A549 (cell line): ENCODE results near the gene E2F2. TPM values are rescaled to one million over a fixed set of nuclear protein-coding genes. Genes with fewer than 3 reads are reported as not detected.

Source experiments
- ATAC-seq, 2 experiments: fragments of 200-7000 bp in 1 of 2; fragments of >200 bp in 1 of 2; cut with Nextera tagmentation in 1 of 2; cut with Tn5 transposase in 1 of 2; 3 replicates each; pipeline versions ENCODE4 v1.8.0 to v1.9.1; 2018 to 2020; ENCODE audit warnings: mild to moderate bottlenecking in 1 of 2, moderate library complexity in 1 of 2
- CTCF ChIA-PET: fragments of 300-600 bp; sonication (Branson Sonifier 250); formaldehyde crosslinking; extraction: SDS; loops from one replicate; lab custom pipeline; 2021; ENCODE audit warnings: antibody characterized with exemption, inconsistent platforms; lab: Yijun Ruan, JAX
- POLR2A ChIA-PET: fragments of 350-600 bp; formaldehyde crosslinking; extraction: SDS; loops from one replicate; lab custom pipeline; 2021; ENCODE audit warnings: antibody characterized with exemption, inconsistent platforms; lab: Yijun Ruan, JAX
- DNase-seq, 2 experiments: peaks; one replicate each; pipeline versions ENCODE4 v3.0.0 to v3.0.0-alpha.2; 2011 to 2016; ENCODE audit warnings: low read depth in 1 of 2, low spot score in 1 of 2
- FAIRE-seq: peaks from 2 replicates; lab custom pipeline; 2011; peaks lifted over from hg19 to GRCh38; lab: Jason Lieb, UNC
- H3K27ac ChIP-seq, 2 experiments: fragments of >200 bp; sonication (Bioruptor Twin); formaldehyde crosslinking; 3 replicates each; pipeline ENCODE4 v1.5.1; 2016 to 2017
- H3K4me1 ChIP-seq: fragments of >200 bp; sonication (Bioruptor Twin); formaldehyde crosslinking; 3 replicates; pipeline ENCODE4 v1.6.1; 2016
- H3K4me2 ChIP-seq: fragments of >200 bp; sonication (Bioruptor Twin); formaldehyde crosslinking; 3 replicates; pipeline ENCODE4 v1.6.1; 2016
- H3K4me3 ChIP-seq: fragments of >200 bp; sonication (Bioruptor Twin); formaldehyde crosslinking; 3 replicates; pipeline ENCODE4 v1.5.1; 2016
- H3K9me3 ChIP-seq: fragments of >200 bp; sonication (Bioruptor Twin); formaldehyde crosslinking; 3 replicates; pipeline ENCODE4 v1.6.1; 2016
- ATOH8 ChIP-seq: fragments of 250-450 bp; sonication (Bioruptor Pico); IDR thresholded peaks from 2 replicates; pipeline ENCODE4 v1.5.0; 2020; ENCODE audit warnings: low read depth, mild to moderate bottlenecking, moderate library complexity
- CBX2 ChIP-seq: fragments of 200-600 bp; sonication (generic); IDR thresholded peaks from 2 replicates; pipeline ENCODE4 v1.6.1; 2016; ENCODE audit warnings: low read depth, mild to moderate bottlenecking, borderline replicate concordance
- CBX8 ChIP-seq: fragments of 200-600 bp; sonication (generic); IDR thresholded peaks from 2 replicates; pipeline ENCODE4 v1.6.1; 2016
- E2F6 ChIP-seq: IDR thresholded peaks from 2 replicates; pipeline ENCODE4 v1.6.1; 2012; ENCODE audit warnings: low read depth, borderline replicate concordance
- HES2 ChIP-seq: fragments of >200 bp; sonication (Bioruptor Twin); formaldehyde crosslinking; IDR thresholded peaks from 2 replicates; pipeline ENCODE4 v1.6.1; 2016
- JUN ChIP-seq, 2 experiments: fragments of >200 bp; sonication (Bioruptor Twin); formaldehyde crosslinking; IDR thresholded peaks; 2 replicates in 1 of 2; 3 replicates in 1 of 2; pipeline ENCODE4 v1.6.1; 2016 to 2017
- JUNB ChIP-seq: fragments of >200 bp; sonication (Bioruptor Twin); formaldehyde crosslinking; IDR thresholded peaks from 2 replicates; pipeline ENCODE4 v1.6.1; 2016
- KDM1A ChIP-seq: fragments of 200-600 bp; sonication (generic); IDR thresholded peaks from 2 replicates; pipeline ENCODE4 v1.6.1; 2016; ENCODE audit warnings: low read depth, mild to moderate bottlenecking
- PHF8 ChIP-seq: fragments of 200-600 bp; sonication (generic); IDR thresholded peaks from 2 replicates; pipeline ENCODE4 v1.6.1; 2016; ENCODE audit warnings: low read depth, mild to moderate bottlenecking, antibody characterized with exemption, moderate library complexity, borderline replicate concordance
- RCOR1 ChIP-seq: fragments of 150-350 bp; IDR thresholded peaks from 2 replicates; pipeline ENCODE4 v1.6.1; 2014; ENCODE audit warnings: antibody characterized with exemption, low read length, low read depth
- TFCP2L1 ChIP-seq: fragments of 250-450 bp; sonication (Bioruptor Pico); IDR thresholded peaks from 2 replicates; pipeline ENCODE4 v1.5.0; 2021; ENCODE audit warnings: mild to moderate bottlenecking
- ZNF302 ChIP-seq: fragments of 250-450 bp; sonication (Bioruptor Pico); IDR thresholded peaks from 2 replicates; pipeline ENCODE4 v1.9.0; 2021; ENCODE audit warnings: inconsistent platforms, mild to moderate bottlenecking, moderate library complexity
- WGBS: methylation state at CpG from one replicate; pipeline ENCODE4 v1.1.6; 2017; ENCODE audit errors: missing lambda C conversion rate; 5-methylcytosine and 5-hydroxymethylcytosine counted together
- polyA plus RNA-seq, 4 experiments: library from polyadenylated mRNA; depleted of rRNA in 3 of 4; stranded (reverse); fragments of >200 nt; fragmentation: RNase III in 1 of 4; extraction: RNeasy Plus Mini Kit Qiagen cat#74134 plus additional on column Dnase treatment in 1 of 4; gene quantifications; 2 replicates in 3 of 4; 3 replicates in 1 of 4; pipeline ENCODE4 v1.2.3, GENCODE V29; 2011 to 2017

E2F2 gene
- polyA plus RNA-seq, 2 of the 4 experiments (the other 2 are of a cell fraction), result 0.90 to 3.4 TPM

DNA sequence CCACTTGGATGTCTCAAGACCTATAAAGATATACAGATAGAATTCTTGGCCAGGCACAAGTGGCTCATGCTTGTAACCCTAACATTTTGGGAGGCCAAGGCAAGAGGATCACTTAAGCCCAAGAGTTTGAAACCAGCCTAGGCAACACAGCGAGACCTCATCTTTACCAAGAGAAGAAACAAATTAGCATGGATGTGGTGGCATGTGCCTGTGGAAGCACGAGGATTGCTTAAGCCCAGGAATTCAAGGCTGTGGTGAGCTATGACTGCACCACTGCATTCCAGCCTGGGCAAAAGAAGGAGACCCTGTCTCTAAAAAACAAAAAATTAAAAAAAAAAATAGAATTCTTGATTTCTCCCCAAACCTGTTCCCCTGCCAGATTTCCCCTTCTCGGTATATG lies 55.4 kb downstream of the E2F2 start:
- Histone ChIP-seq H3K9me3 (no peaks in the 10 kb centered on the region), H3K27ac (no peak overlapping the region), H3K4me3 (no peak overlapping the region), H3K4me2 (no peak overlapping the region), H3K4me1 (peaks cover 22% of the 10 kb centered on the region)
- DNase-seq (no peak), ATAC-seq (no peak), FAIRE-seq (no peak)
- POLR2A ChIA-PET, result interaction anchor here (0.6 kb wide), 1 partner anchor 91 kb away, joined by 7 read pairs; no protein-coding TSS in a partner anchor
- TF ChIP-seq CBX8 (no peak), HES2 (no peak), ZNF302 (no peak), CBX2 (no peak), PHF8 (no peak), JUNB (no peak), ATOH8 (CRISPR knock-in tag) (no peak), TFCP2L1 (CRISPR knock-in tag) (no peak), JUN (IDR thresholded peaks at IDR 0.05) (no peak)
- CTCF ChIA-PET, result interaction anchor here (1.0 to 3.7 kb wide), 3 partner anchors 15 to 72 kb away, joined by 3 to 12 read pairs (median 4); no protein-coding TSS in a partner anchor
- 81% methylated on average over 3 of the region's 3 CpGs for WGBS

- no peak overlapping the region for H3K27ac ChIP-seq
- POLR2A ChIA-PET, result interaction anchor here (0.6 kb wide), 1 partner anchor 90 kb away, joined by 7 read pairs; no protein-coding TSS in a partner anchor
These were observed 55.9 kb downstream of the E2F2 start for GRCh38 chr1:23475134-23475628.

GRCh38 chr1:23473037-23473800 lies 57.8 kb downstream of the E2F2 start:
- ATAC-seq, result no peak
- Histone ChIP-seq H3K27ac (peak overlapping the region in 1 of 2 experiments; percentile 41; a peak in 1 of 6 replicates), H3K4me1 (peaks cover 8% of the 10 kb centered on the region; the same call in 2 of the 3 replicates), H3K4me3 (no peak overlapping the region), H3K4me2 (no peak overlapping the region)
- no peak for FAIRE-seq
- 73% methylated on average over 6 of the region's 6 CpGs for WGBS
- ChIA-PET CTCF (interaction anchor here (0.6 to 3.7 kb wide), 3 partner anchors 8 to 201 kb away, joined by 3 to 12 read pairs (median 5); no protein-coding TSS in a partner anchor), POLR2A (no interaction called here)
- TF ChIP-seq KDM1A (0 out of 2 replicates have a peak, but pooled peaks have one; percentile 7), E2F6 (no peak)
- TF ChIP-seq, all 56 proteins: peak for 1
- no peak for DNase-seq
- no peaks in the 10 kb centered on the region for H3K9me3 ChIP-seq

More at GRCh38 chr1:23475134-23475628, 55.9 kb downstream of the E2F2 start:
- peak in 1 of 2 experiments; percentile 37; a peak in 2 of 6 replicates for ATAC-seq
- no peak overlapping the region for H3K4me2 ChIP-seq
- WGBS, result 51% methylated on average over 6 of the region's 6 CpGs
- H3K4me1 ChIP-seq, result peaks cover 22% of the 10 kb centered on the region
- FAIRE-seq, result no peak
- no peak for TF ChIP-seq RCOR1
- CTCF ChIA-PET, result interaction anchor here (0.8 to 3.7 kb wide), 5 partner anchors 10 to 72 kb away, joined by 3 to 12 read pairs (median 5); no protein-coding TSS in a partner anchor
- no peak overlapping the region for H3K4me3 ChIP-seq
- no peaks in the 10 kb centered on the region for H3K9me3 ChIP-seq
- DNase-seq, result no peak

DNA sequence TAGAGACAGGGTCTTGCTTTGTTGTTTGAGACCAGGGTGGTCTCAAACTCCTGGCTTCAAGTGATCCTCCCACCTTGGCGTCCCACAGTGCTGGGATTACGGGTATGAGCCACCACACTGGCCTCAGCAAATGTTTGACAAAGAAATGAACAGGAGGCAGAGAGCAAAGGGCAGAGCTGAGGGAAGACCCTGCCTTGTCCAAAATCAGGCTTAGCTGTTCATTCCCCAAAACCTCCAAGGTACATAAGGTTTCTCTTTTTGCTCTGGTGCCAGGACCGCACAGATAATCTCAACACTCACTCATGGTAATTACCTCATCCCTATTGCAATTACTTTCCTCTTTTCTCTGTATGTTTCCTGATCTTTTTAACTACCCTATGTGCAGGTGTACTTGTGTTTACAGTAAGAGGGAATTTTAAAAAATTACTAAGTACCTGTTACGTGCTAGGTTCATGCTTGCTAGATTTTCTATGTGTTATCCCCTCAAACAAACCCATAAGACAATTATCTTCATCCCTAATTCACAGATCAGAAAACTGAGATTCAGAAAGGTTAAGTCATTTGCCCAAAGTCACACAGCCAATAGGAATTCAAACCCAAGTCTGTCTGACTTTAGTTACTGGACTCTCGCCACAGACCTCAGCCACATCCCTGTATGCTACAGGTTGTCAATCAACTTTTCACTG lies 58.5 kb downstream of the E2F2 start:
- ChIA-PET POLR2A (no interaction called here), CTCF (no interaction called here)
- H3K4me2 ChIP-seq, result no peak overlapping the region
- peaks cover 8% of the 10 kb centered on the region; the same call in 2 of the 3 replicates for H3K4me1 ChIP-seq
- WGBS, result 86% methylated on average over 5 of the region's 5 CpGs
- DNase-seq (no peak), ATAC-seq (no peak), FAIRE-seq (no peak)
- H3K4me3 ChIP-seq, result no peak overlapping the region
- TF ChIP-seq KDM1A (0 out of 2 replicates have a peak, but pooled peaks have one; percentile 13), PHF8 (no peak)
- no peak overlapping the region for H3K27ac ChIP-seq
- H3K9me3 ChIP-seq, result no peaks in the 10 kb centered on the region
